ENCODE data around the gene COX8C. TPM values are rescaled to one million over a fixed set of nuclear protein-coding genes. Genes with fewer than 3 reads are reported as not detected.
A peak's percentile ranks its signal among the peaks of the same experiment; 100 is the strongest.

Gene COX8C
- polyA plus RNA-seq, 1 of the 3 experiments (the other 2 are of a cell fraction), result not detected

DNA sequence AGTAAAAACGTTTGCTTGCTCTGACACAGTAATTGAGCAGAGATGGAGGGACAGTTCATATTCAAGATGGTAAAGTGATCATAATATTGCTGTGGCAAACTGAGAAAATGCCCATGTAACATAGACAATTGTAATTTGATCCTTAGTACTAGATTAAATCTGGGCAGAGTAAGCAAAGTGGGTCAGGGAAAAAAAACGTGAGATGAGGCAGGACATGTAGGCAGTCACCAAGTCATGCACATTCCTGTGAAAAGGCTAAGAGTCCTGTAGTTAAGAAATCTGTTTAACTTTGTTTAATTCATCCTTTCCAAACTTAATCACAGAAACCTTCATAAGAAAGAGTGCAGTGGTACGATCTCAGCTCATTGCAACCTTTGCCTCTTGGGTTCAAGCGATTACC lies 30.3 kb upstream of the COX8C start:
- Histone ChIP-seq H3K79me2 (ENCODE audit: insufficient read depth) (peaks cover 95% of the 10 kb centered on the region), H3K27me3 (ENCODE audit: insufficient read depth) (no peaks in the 10 kb centered on the region), H3K9me3 (no peaks in the 10 kb centered on the region), H3K27ac (ENCODE audit: low read depth in 2 of 2, low read length in 1 of 2) (peak overlapping the region in 1 of 2 experiments; percentile 62; a peak in 1 of 4 replicates), H3K4me1 (ENCODE audit: control insufficient read depth in 1 of 2, insufficient read depth in 2 of 2, low read depth in 1 of 2, low read length in 1 of 2) (peaks cover 3 to 40% of the 10 kb centered on the region in 2 experiments; a peak in 2 of 4 replicates), H3K4me2 (no peak overlapping the region), H3K36me3 (replicated peaks in 1 of 2; ENCODE audit: control insufficient read depth in 1 of 2, insufficient read depth in 2 of 2, low read length in 1 of 2) (no peaks in the 10 kb centered on the region), H4K20me1 (ENCODE audit: insufficient read depth) (peaks cover 68% of the 10 kb centered on the region), H2AFZ (ENCODE audit: low read depth) (no peak overlapping the region), H3F3A (replicated peaks; ENCODE audit: insufficient read depth) (peaks cover 18% of the 10 kb centered on the region), H3K4me3 (ENCODE audit: low read depth in 2 of 2, low read length in 1 of 2) (no peak overlapping the region), H3K9me2 (no peaks in the 10 kb centered on the region), H3K9ac (no peak overlapping the region)
- no peak for DNase-seq
- CTCF ChIA-PET, result interaction anchor here (1.4 kb wide), 1 partner anchor 15 kb away, joined by 4 read pairs; no protein-coding TSS in a partner anchor
- TF ChIP-seq CHD2 (IDR thresholded peaks at IDR 0.05; ENCODE audit: low read length, partially characterized antibody) (no peak), EP300 (IDR thresholded peaks at IDR 0.05; ENCODE audit: borderline replicate concordance in 1 of 2, low read depth in 1 of 2, low read length in 1 of 2) (no peak), RXRA (IDR thresholded peaks at IDR 0.05; ENCODE audit: borderline replicate concordance, low read depth) (no peak), RCOR1 (IDR thresholded peaks at IDR 0.05; ENCODE audit: low read length) (no peak), NRF1 (IDR thresholded peaks at IDR 0.05; ENCODE audit: low read depth, low read length) (no peak), SIN3A (IDR thresholded peaks at IDR 0.05; ENCODE audit: borderline replicate concordance, low read depth, low read length) (no peak), MEF2A (IDR thresholded peaks at IDR 0.05; ENCODE audit: borderline replicate concordance, low read depth) (no peak), POLR2AphosphoS5 (IDR thresholded peaks at IDR 0.05; ENCODE audit: low read depth, low read length) (no peak), GABPA (IDR thresholded peaks at IDR 0.05; ENCODE audit: low read depth) (no peak), RFX5 (IDR thresholded peaks at IDR 0.05; ENCODE audit: low read length) (no peak), RAD21 (IDR thresholded peaks at IDR 0.05; ENCODE audit: low read length) (no peak), ELF1 (IDR thresholded peaks at IDR 0.05) (no peak), TEAD4 (IDR thresholded peaks at IDR 0.05; ENCODE audit: borderline replicate concordance, insufficient read depth) (no peak), JUND (IDR thresholded peaks at IDR 0.05) (no peak), FOXM1 (IDR thresholded peaks at IDR 0.05; ENCODE audit: low read depth) (no peak)
- TF ChIP-seq, protein P1, sequence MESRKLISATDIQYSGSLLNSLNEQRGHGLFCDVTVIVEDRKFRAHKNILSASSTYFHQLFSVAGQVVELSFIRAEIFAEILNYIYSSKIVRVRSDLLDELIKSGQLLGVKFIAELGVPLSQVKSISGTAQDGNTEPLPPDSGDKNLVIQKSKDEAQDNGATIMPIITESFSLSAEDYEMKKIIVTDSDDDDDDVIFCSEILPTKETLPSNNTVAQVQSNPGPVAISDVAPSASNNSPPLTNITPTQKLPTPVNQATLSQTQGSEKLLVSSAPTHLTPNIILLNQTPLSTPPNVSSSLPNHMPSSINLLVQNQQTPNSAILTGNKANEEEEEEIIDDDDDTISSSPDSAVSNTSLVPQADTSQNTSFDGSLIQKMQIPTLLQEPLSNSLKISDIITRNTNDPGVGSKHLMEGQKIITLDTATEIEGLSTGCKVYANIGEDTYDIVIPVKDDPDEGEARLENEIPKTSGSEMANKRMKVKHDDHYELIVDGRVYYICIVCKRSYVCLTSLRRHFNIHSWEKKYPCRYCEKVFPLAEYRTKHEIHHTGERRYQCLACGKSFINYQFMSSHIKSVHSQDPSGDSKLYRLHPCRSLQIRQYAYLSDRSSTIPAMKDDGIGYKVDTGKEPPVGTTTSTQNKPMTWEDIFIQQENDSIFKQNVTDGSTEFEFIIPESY (IDR thresholded peaks at IDR 0.05; ENCODE audit: borderline replicate concordance, low read depth), result no peak
- TF ChIP-seq, protein P2, sequence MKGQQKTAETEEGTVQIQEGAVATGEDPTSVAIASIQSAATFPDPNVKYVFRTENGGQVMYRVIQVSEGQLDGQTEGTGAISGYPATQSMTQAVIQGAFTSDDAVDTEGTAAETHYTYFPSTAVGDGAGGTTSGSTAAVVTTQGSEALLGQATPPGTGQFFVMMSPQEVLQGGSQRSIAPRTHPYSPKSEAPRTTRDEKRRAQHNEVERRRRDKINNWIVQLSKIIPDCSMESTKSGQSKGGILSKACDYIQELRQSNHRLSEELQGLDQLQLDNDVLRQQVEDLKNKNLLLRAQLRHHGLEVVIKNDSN (IDR thresholded peaks at IDR 0.05; ENCODE audit: borderline replicate concordance, low read depth), result no peak
- TF ChIP-seq, protein P3, sequence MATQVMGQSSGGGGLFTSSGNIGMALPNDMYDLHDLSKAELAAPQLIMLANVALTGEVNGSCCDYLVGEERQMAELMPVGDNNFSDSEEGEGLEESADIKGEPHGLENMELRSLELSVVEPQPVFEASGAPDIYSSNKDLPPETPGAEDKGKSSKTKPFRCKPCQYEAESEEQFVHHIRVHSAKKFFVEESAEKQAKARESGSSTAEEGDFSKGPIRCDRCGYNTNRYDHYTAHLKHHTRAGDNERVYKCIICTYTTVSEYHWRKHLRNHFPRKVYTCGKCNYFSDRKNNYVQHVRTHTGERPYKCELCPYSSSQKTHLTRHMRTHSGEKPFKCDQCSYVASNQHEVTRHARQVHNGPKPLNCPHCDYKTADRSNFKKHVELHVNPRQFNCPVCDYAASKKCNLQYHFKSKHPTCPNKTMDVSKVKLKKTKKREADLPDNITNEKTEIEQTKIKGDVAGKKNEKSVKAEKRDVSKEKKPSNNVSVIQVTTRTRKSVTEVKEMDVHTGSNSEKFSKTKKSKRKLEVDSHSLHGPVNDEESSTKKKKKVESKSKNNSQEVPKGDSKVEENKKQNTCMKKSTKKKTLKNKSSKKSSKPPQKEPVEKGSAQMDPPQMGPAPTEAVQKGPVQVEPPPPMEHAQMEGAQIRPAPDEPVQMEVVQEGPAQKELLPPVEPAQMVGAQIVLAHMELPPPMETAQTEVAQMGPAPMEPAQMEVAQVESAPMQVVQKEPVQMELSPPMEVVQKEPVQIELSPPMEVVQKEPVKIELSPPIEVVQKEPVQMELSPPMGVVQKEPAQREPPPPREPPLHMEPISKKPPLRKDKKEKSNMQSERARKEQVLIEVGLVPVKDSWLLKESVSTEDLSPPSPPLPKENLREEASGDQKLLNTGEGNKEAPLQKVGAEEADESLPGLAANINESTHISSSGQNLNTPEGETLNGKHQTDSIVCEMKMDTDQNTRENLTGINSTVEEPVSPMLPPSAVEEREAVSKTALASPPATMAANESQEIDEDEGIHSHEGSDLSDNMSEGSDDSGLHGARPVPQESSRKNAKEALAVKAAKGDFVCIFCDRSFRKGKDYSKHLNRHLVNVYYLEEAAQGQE (IDR thresholded peaks at IDR 0.05; ENCODE audit: low read depth, low read length), result no peak
- POLR2A ChIA-PET, result no interaction called here
- WGBS (ENCODE audit: low lambda C conversion rate), result 74% methylated on average over 4 of the region's 4 CpGs
